WTC11 (cell line): ENCODE results near the gene ZNF20.

Experiments used
- ZNF416 ChIP-seq: fragments of 250-450 bp; sonication (Bioruptor Pico); IDR thresholded peaks from 2 replicates; pipeline ENCODE4 v1.9.0; 2021; ENCODE audit warnings: mild to moderate bottlenecking, inconsistent platforms
- ZNF671 ChIP-seq: fragments of 250-450 bp; sonication (Bioruptor Pico); IDR thresholded peaks from 2 replicates; pipeline ENCODE4 v1.8.0; 2021; ENCODE audit warnings: mild to moderate bottlenecking
- TF ChIP-seq, protein P1 (sequence below): sonication (generic); formaldehyde crosslinking; IDR thresholded peaks from 2 replicates; pipeline ENCODE4 v1.8.1; 2023; ENCODE audit warnings: mild to moderate bottlenecking, missing genetic modification reagents, borderline replicate concordance

DNA sequence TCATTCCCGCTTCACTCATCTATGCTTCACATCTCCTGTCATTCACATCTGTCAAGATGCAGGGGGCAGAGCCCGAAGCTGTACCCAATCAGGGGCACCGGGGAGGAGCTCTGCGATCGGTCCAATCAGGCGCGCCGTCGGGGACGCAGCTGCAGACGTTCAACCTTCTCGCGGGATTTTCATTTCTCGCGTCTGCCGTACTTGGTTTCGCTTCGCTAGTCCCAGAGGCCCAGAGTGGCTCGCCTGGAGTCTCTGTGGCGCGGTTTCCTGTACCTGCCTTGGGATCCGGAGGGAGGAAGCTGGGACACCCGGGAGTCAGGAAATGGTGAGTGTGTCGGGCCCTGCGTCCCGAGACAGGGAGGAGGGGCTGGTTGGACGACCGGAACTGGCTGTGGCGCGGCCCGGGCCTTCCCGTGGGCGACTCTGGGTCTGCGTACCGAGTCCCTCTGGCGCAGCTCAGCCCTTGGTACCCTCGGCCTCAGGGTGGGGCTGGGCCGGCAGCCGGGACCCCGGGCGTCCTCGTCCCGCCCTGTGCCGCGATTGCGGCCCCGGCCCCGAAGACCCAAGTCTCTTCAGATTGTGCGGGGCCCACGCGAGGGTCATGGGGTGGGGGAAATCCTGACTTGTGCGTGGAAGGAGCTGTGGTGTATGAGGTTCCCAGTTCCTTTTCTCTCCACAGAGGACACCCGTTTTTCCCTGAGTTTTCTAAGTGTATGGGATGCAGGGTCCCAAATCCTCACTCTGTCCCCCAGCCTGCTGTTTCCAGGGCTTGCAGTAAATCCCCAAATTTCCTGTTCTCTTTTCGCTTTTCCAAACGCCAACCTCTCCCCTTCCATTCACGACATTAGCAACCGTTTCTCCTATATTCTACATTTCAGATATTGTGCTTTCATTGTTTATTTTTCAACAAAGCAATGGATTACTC is 23.0 kb upstream of the ZNF20 start, which contains the start of gene ZNF136:
- TF ChIP-seq ZNF671 (CRISPR knock-in tag) (no peak), ZNF416 (0 out of 2 replicates have a peak, but pooled peaks have one; percentile 32)
- TF ChIP-seq, protein P1, sequence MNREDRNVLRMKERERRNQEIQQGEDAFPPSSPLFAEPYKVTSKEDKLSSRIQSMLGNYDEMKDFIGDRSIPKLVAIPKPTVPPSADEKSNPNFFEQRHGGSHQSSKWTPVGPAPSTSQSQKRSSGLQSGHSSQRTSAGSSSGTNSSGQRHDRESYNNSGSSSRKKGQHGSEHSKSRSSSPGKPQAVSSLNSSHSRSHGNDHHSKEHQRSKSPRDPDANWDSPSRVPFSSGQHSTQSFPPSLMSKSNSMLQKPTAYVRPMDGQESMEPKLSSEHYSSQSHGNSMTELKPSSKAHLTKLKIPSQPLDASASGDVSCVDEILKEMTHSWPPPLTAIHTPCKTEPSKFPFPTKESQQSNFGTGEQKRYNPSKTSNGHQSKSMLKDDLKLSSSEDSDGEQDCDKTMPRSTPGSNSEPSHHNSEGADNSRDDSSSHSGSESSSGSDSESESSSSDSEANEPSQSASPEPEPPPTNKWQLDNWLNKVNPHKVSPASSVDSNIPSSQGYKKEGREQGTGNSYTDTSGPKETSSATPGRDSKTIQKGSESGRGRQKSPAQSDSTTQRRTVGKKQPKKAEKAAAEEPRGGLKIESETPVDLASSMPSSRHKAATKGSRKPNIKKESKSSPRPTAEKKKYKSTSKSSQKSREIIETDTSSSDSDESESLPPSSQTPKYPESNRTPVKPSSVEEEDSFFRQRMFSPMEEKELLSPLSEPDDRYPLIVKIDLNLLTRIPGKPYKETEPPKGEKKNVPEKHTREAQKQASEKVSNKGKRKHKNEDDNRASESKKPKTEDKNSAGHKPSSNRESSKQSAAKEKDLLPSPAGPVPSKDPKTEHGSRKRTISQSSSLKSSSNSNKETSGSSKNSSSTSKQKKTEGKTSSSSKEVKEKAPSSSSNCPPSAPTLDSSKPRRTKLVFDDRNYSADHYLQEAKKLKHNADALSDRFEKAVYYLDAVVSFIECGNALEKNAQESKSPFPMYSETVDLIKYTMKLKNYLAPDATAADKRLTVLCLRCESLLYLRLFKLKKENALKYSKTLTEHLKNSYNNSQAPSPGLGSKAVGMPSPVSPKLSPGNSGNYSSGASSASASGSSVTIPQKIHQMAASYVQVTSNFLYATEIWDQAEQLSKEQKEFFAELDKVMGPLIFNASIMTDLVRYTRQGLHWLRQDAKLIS (CRISPR knock-in tag) = no peak
